ENCODE measurements around the gene PIK3C2G. TPM values are rescaled to one million over a fixed set of nuclear protein-coding genes. Genes with fewer than 3 reads are reported as not detected.

The PIK3C2G gene
- total RNA-seq, 1 donor from 2014 or later: 0.26 TPM

GRCh38 chr12:18567787-18568186 lies 306.5 kb downstream of the PIK3C2G start:
- no peak for DNase-seq (ENCODE audit: low read depth)
- no peaks in the 10 kb centered on the region for H3K36me3 ChIP-seq (ENCODE audit: control insufficient read depth, insufficient read depth, low read length)
- no peak for TF ChIP-seq CTCF (IDR thresholded peaks at IDR 0.05; ENCODE audit: insufficient read depth, low read length, severe bottlenecking)

DNA sequence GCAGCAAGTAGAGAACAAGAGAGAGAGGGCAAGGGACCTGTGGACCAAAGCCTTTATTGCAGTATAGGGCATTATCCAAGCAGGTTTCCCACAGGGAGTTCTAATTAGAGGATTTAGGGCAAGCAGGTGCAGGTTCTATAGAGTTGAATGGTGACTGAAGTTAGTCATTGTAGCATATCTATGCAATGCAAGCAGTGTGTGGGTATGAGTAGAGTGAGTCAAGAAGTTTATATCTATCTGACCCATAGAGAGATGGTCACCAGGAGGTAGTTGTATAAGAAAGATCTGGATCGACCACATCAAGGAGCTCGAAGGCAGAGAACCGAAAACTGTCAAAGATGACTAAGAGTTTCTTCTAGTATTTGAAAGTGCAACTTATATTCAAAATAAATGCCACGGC lies 309.2 kb downstream of the PIK3C2G start:
- Histone ChIP-seq H3K27me3 (ENCODE audit: control insufficient read depth, insufficient read depth, low read length) (no peaks in the 10 kb centered on the region), H3K4me3 (ENCODE audit: low read depth, low read length) (no peak overlapping the region), H3K36me3 (ENCODE audit: control insufficient read depth, insufficient read depth, low read length) (no peaks in the 10 kb centered on the region)
- FAIRE-seq: no peak
- no peak for TF ChIP-seq CTCF (IDR thresholded peaks at IDR 0.05; ENCODE audit: insufficient read depth, low read length, severe bottlenecking)
- DNase-seq (ENCODE audit: low read depth): no peak

More at GRCh38 chr12:18567787-18568186, 306.5 kb downstream of the PIK3C2G start:
- H3K27me3 ChIP-seq (ENCODE audit: control insufficient read depth, insufficient read depth, low read length): no peaks in the 10 kb centered on the region
- no peak for FAIRE-seq
- no peak overlapping the region for H3K4me3 ChIP-seq (ENCODE audit: low read depth, low read length)

DNA sequence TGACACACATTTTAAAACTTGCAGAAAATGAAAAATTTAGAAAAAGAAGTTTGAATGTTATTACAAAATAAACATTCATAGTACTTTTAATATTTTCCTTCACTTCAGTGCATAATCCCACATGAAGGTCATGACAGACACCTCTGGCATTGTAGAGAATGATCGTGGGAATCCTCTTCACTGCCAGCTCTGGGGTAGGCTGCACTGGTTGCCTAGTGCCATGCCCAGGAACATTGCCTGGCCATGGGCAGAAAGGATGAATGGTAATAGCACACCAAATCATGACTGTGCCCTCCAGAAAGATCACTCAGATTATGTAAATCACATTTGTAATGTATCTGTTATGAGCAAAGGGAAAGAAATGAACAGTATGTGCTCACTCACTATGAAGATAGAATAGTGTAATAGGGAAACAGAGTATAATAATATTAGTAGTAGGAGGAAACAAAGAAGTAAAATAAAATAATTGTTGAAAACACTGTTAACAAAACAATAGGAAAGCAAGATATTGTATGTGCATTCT lies 314.8 kb downstream of the PIK3C2G start:
- Histone ChIP-seq H3K36me3 (ENCODE audit: control insufficient read depth, insufficient read depth, low read length) (no peaks in the 10 kb centered on the region), H3K27me3 (ENCODE audit: control insufficient read depth, insufficient read depth, low read length) (no peaks in the 10 kb centered on the region), H3K4me3 (ENCODE audit: low read depth, low read length) (no peak overlapping the region)
- no peak for TF ChIP-seq CTCF (IDR thresholded peaks at IDR 0.05; ENCODE audit: insufficient read depth, low read length, severe bottlenecking)
- DNase-seq (ENCODE audit: low read depth) (peak; percentile 77), FAIRE-seq (no peak)

GRCh38 chr12:18576648-18577047 lies 315.3 kb downstream of the PIK3C2G start:
- FAIRE-seq: no peak
- Histone ChIP-seq H3K36me3 (ENCODE audit: control insufficient read depth, insufficient read depth, low read length) (no peaks in the 10 kb centered on the region), H3K4me3 (ENCODE audit: low read depth, low read length) (no peak overlapping the region), H3K27me3 (ENCODE audit: control insufficient read depth, insufficient read depth, low read length) (no peaks in the 10 kb centered on the region)
- DNase-seq (ENCODE audit: low read depth): no peak
- no peak for TF ChIP-seq CTCF (IDR thresholded peaks at IDR 0.05; ENCODE audit: insufficient read depth, low read length, severe bottlenecking)

DNA sequence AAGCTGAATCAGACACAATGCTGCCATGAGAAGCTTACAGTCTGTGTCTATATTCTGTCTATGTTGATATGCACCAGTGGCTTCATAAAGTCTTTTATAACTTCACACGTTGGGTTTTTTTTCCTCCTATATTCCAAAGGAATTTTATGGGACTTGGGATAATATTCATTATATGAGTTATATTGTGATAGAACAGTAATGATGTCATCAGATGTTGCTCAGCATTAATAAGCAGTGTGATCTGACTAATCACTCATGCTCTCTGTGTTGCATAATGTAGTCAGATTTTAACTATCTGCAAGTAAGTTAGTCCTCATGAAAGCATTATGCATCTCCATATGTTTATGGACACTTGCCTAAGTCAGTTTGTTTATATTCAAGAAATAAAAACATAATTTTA lies 316.9 kb downstream of the PIK3C2G start:
- Histone ChIP-seq H3K4me3 (ENCODE audit: low read depth, low read length) (no peak overlapping the region), H3K36me3 (ENCODE audit: control insufficient read depth, insufficient read depth, low read length) (no peaks in the 10 kb centered on the region), H3K27me3 (ENCODE audit: control insufficient read depth, insufficient read depth, low read length) (no peaks in the 10 kb centered on the region)
- FAIRE-seq (no peak), DNase-seq (ENCODE audit: low read depth) (peak; percentile 95)
- no peak for TF ChIP-seq CTCF (IDR thresholded peaks at IDR 0.05; ENCODE audit: insufficient read depth, low read length, severe bottlenecking)

GRCh38 chr12:18580291-18580690 lies 319.0 kb downstream of the PIK3C2G start:
- TF ChIP-seq CTCF (IDR thresholded peaks at IDR 0.05; ENCODE audit: insufficient read depth, low read length, severe bottlenecking): no peak
- no peak for DNase-seq (ENCODE audit: low read depth)
- Histone ChIP-seq H3K36me3 (ENCODE audit: control insufficient read depth, insufficient read depth, low read length) (no peaks in the 10 kb centered on the region), H3K27me3 (ENCODE audit: control insufficient read depth, insufficient read depth, low read length) (no peaks in the 10 kb centered on the region), H3K4me3 (ENCODE audit: low read depth, low read length) (no peak overlapping the region)
- FAIRE-seq: no peak

Data from bronchial epithelial cell (primary cell).